Muscle of leg (tissue), 11 donors: ENCODE data around the gene HAUS3. TPM values are rescaled to one million over a fixed set of nuclear protein-coding genes. Genes with fewer than 3 reads are reported as not detected.
"Not testable (repeated sequence)": the region's sequence is repeated elsewhere in the genome, so short reads cannot be mapped to it uniquely, and the experiment has no call there.

Experiments used
- DNase-seq: peaks from one replicate; pipeline ENCODE4 v3.0.0; 2013
- H3K27ac ChIP-seq: one replicate; pipeline ENCODE4 v1.5.1; 2013; ENCODE audit warnings: mild to moderate bottlenecking, low read length, control low read depth
- H3K27me3 ChIP-seq: one replicate; pipeline ENCODE4 v1.6.1; 2013; ENCODE audit warnings: low read length; ENCODE audit not compliant: control insufficient read depth, insufficient read depth
- H3K36me3 ChIP-seq: one replicate; pipeline ENCODE4 v1.6.1; 2013; ENCODE audit warnings: low read length; ENCODE audit not compliant: control insufficient read depth, insufficient read depth
- H3K4me1 ChIP-seq: one replicate; pipeline ENCODE4 v1.6.1; 2013; ENCODE audit warnings: low read length; ENCODE audit not compliant: control insufficient read depth, insufficient read depth
- H3K4me3 ChIP-seq: one replicate; pipeline ENCODE4 v1.5.1; 2013; ENCODE audit warnings: low read length, control low read depth
- H3K9me3 ChIP-seq: replicated peaks from 2 replicates; pipeline ENCODE4 v1.6.1; 2013; ENCODE audit warnings: low read depth, low read length; ENCODE audit not compliant: control insufficient read depth
- WGBS: methylation state at CpG from one replicate; pipeline ENCODE4 v1.1.5; 2013; ENCODE audit warnings: missing lambda C conversion rate; ENCODE audit not compliant: insufficient coverage; 5-methylcytosine and 5-hydroxymethylcytosine counted together
- polyA plus RNA-seq, 8 donors: library from polyadenylated mRNA; unstranded; fragments of 120-200 nt; gene quantifications; one replicate each; pipeline versions ENCODE4 v1.2.1 to v1.2.3, GENCODE V29; 2013; ENCODE audit warnings: inconsistent platforms in 1 of 8, low replicate concordance in 1 of 8; ENCODE audit not compliant: insufficient read length in 8 of 8, insufficient read depth in 1 of 8
- total RNA-seq: library from RNA; stranded (reverse); fragments of 120-200 nt; gene quantifications from one replicate; pipeline ENCODE4 v1.2.4, GENCODE V29; 2013

The HAUS3 gene
- total and polyA plus RNA-seq, 9 donors, result 11.5 to 15.6 (median 12.9) TPM

DNA sequence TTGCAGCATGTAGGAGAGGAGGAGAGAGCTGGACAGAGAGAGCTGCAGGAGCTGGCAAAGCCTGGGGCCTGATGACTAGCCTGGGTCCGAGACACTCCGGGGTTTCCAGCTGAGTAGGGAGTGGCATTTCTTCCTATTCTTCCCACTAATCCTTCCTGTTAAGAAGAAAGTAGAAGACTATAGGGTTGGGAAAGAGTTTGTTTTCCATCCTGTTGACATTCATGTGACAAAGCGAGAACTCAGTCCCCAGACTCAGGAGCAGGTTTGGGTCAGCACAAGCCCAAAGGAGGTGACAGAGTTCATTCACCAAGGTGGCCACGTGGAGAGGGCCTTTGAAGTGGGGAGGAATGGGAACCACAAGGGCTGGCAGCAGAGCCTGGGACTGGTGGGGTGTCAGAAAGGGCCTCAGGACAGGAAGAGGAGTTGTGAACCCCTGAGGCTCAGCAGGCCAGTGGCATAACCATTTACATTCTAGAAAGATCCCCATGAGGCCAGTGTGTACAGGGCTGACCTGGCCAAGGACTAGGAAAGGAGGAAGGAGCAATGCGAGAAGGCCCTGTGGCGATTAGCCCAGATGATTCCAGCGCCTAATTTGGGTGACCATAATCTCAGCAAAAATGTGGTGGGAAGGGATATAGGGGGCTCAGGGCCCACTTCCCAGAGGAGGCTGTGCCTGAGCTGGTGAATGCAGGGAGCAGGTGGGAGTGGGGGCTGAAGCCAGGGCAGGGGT is 3.3 kb upstream of the HAUS3 start:
- Histone ChIP-seq H3K27me3 (no peaks in the 10 kb centered on the region), H3K27ac (peak overlapping the region; percentile 63), H3K9me3 (no peaks in the 10 kb centered on the region), H3K4me3 (no peak overlapping the region), H3K4me1 (peaks cover 22% of the 10 kb centered on the region), H3K36me3 (peaks cover 24% of the 10 kb centered on the region)
- DNase-seq, result peak; percentile 24
- WGBS, result 34% methylated on average over 5 of the region's 7 CpGs

- H3K4me3 ChIP-seq, result no peak overlapping the region
- no peaks in the 10 kb centered on the region for H3K9me3 ChIP-seq
- peaks cover 12% of the 10 kb centered on the region for H3K36me3 ChIP-seq
- H3K4me1 ChIP-seq, result peaks cover 24% of the 10 kb centered on the region
- peak; percentile 85 for DNase-seq
- peak overlapping the region; percentile 20 for H3K27ac ChIP-seq
- WGBS, result 18% methylated on average over 4 of the region's 5 CpGs
- no peaks in the 10 kb centered on the region for H3K27me3 ChIP-seq
Measured at GRCh38 chr4:2243681-2244380, 1.9 kb upstream of the HAUS3 start.

DNA sequence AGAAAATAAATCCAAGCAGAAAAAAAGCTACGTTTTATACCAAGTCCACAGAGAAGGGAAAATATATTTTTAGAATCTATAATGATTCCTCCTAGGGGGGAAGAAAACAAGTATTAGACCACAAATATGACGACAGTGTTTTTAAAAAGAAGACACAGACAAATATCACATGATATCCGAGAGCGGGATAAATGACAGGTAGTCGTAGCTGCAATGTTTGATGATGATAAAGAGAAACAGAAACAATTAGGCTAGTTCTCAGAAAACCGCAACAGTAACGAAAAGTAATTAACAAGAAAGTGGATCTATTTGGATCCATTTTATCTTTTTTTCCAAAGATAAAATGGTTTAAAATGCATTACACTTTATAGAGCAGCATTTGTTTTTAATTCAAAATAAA is 918 bp downstream of the HAUS3 start:
- Histone ChIP-seq H3K4me3 (peak overlapping the region; percentile 94), H3K27ac (no peak overlapping the region), H3K9me3 (no peaks in the 10 kb centered on the region), H3K4me1 (peaks cover 21% of the 10 kb centered on the region), H3K36me3 (peaks cover 2% of the 10 kb centered on the region), H3K27me3 (no peaks in the 10 kb centered on the region)
- DNase-seq, result no peak
- no CpG with 5 or more reads among the region's 7 CpGs for WGBS

GRCh38 chr4:2236944-2237666 is 4.8 kb downstream of the HAUS3 start:
- no peak for DNase-seq
- no peak overlapping the region for H3K4me3 ChIP-seq
- H3K36me3 ChIP-seq, result peaks cover 6% of the 10 kb centered on the region
- H3K27ac ChIP-seq, result no peak overlapping the region
- no CpG with 5 or more reads among the region's 3 CpGs for WGBS
- no peaks in the 10 kb centered on the region for H3K27me3 ChIP-seq
- H3K4me1 ChIP-seq, result peaks cover 2% of the 10 kb centered on the region
- H3K9me3 ChIP-seq, result no peaks in the 10 kb centered on the region

- H3K9me3 ChIP-seq, result no peaks in the 10 kb centered on the region
- peaks cover 4% of the 10 kb centered on the region for H3K36me3 ChIP-seq
- no CpG with 5 or more reads among the region's 6 CpGs for WGBS
- no peaks in the 10 kb centered on the region for H3K4me1 ChIP-seq
- H3K27ac ChIP-seq, result no peak overlapping the region
- H3K27me3 ChIP-seq, result no peaks in the 10 kb centered on the region
- no peak for DNase-seq
- no peak overlapping the region for H3K4me3 ChIP-seq
Measured at GRCh38 chr4:2231082-2231481, 10.8 kb downstream of the HAUS3 start.

DNA sequence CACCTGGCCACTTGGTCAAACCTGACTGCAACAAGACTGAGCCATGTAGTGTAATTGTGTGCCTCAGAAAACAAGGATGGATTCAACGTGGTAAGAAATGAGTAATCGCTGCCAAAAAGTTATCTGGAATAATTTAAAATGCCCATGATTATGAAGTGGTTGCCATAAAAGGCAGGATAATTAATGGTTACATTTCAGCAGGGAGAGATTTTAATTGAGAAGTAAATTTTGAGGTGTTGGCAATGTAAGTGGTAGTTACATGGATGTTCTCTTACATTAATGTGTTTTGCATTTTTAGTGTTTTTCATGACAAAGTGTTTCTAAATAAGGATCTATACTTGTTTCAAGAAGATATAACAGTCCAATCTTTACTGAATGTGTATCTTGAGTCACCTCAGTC is 15.7 kb downstream of the HAUS3 start:
- peaks cover 4% of the 10 kb centered on the region for H3K36me3 ChIP-seq

GRCh38 chr4:2222838-2223237 is 19.1 kb downstream of the HAUS3 start:
- no peak overlapping the region for H3K27ac ChIP-seq
- no peak overlapping the region for H3K4me3 ChIP-seq
- H3K36me3 ChIP-seq, result peaks cover 4% of the 10 kb centered on the region
- H3K9me3 ChIP-seq, result no peaks in the 10 kb centered on the region
- H3K27me3 ChIP-seq, result no peaks in the 10 kb centered on the region
- H3K4me1 ChIP-seq, result peaks cover 12% of the 10 kb centered on the region
- DNase-seq, result no peak
- no CpG with 5 or more reads among the region's 2 CpGs for WGBS

More for the DNA sequence above, 15.7 kb downstream of the HAUS3 start:
- H3K27ac ChIP-seq, result no peak overlapping the region
- H3K4me1 ChIP-seq, result peaks cover 6% of the 10 kb centered on the region
- no peak overlapping the region for H3K4me3 ChIP-seq
- no peak for DNase-seq
- H3K27me3 ChIP-seq, result no peaks in the 10 kb centered on the region
- whole genome bisulfite sequencing, result 85% methylated on average over 2 of the region's 2 CpGs
- no peaks in the 10 kb centered on the region for H3K9me3 ChIP-seq

DNA sequence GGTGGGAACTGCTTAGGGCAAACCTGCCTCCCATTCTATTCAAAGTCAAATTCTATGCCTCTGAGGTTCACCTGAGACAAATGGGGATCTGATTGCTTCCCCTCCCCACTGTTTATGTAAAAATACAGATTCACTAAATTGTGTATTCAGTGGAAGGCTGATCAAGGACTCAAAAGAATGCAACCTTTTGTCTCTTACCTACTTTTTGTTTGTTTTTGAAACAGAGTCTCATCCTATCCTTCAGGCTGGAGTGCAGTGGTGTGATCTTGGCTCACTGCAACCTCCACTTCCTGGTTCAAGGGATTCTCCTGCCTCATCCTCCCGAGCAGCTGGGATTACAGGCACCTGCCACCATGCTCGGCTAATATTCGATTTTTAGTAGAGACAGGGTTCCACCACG is 20.5 kb downstream of the HAUS3 start:
- WGBS, result 44% methylated on average over 4 of the region's 4 CpGs
- H3K27me3 ChIP-seq, H3K9me3 ChIP-seq, H3K27ac ChIP-seq, H3K4me3 ChIP-seq, DNase-seq, H3K36me3 ChIP-seq: not testable (repeated sequence)
- peaks cover 12% of the 10 kb centered on the region for H3K4me1 ChIP-seq

DNA sequence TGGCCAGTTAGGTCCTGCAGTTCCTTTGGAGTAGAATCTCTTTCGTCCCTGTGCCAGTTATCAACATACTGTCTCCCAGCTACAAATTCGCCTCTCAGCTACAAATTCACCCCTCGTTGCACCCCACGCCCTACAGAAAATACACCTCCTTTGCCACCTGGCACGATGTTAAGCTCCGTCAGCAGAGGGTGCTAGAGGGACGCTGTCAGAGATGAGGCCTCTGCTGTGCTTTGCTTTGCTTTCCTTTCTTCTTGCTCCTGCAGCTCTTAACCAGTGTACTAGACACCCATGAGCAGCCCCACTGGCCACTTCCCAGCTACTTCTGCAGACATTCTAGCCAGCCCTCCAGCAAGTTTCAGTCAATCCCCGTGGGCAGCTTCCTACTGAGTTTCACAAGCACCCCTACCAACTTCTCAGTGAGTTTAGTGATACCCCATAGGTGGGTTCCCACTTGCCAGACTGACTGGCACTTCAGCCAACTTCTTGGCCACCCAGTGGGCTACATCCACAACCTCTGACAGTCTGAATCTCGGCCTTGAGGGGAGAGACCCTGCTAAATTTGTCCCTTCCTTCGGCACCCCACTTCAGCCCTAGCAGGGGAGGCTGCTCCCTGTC is 21.8 kb downstream of the HAUS3 start:
- Histone ChIP-seq H3K36me3 (peaks cover 4% of the 10 kb centered on the region), H3K4me3 (no peak overlapping the region), H3K4me1 (peaks cover 12% of the 10 kb centered on the region), H3K27ac (no peak overlapping the region), H3K9me3 (no peaks in the 10 kb centered on the region), H3K27me3 (no peaks in the 10 kb centered on the region)
- DNase-seq, result peak; percentile 80
- 3% methylated on average over 8 of the region's 10 CpGs for WGBS
